ENCODE results near the gene RAB23. TPM values are rescaled to one million over a fixed set of nuclear protein-coding genes. Genes with fewer than 3 reads are reported as not detected.

Gene RAB23
- total RNA-seq (2014; rRNA removed; shearing (Covaris generic)): 3.5 and 4.9 TPM in 2 replicates
- total RNA-seq (2022): 2.9 and 4.1 TPM in 2 replicates
- Bru-seq, nascent RNA: percentile 51 among the genes with signal in this experiment
- BruChase-seq, experiment 1, labeled RNA remaining after a 6-hour chase: percentile 51 among the genes with signal in this experiment
- percentile 58 among the genes with signal in this experiment for BruChase-seq, experiment 2, labeled RNA remaining after a 2-hour chase
- long read RNA-seq, full-length matches to known transcripts: 15 of 18 reads
- long read RNA-seq, partial matches to known transcripts: 0 of 18 reads
- long read RNA-seq, other reads (novel, unspliced or antisense): 3 of 18 reads

GRCh38 chr6:57221936-57222742, at the start of gene RAB23:
Gene RAB23 (minus strand): TSS chr6:57222307. CDS start chr6:57210380, 11,927 bp downstream.
- Histone ChIP-seq H3K79me2 (ENCODE audit: insufficient read depth, low read depth, low read length) (peaks cover 13% of the 10 kb centered on the region; the same call in 1 of the 2 replicates), H3K4me2 (ENCODE audit: low read length) (peak within 1 kb of the TSS; percentile 89), H2AFZ (ENCODE audit: low read length) (peak within 1 kb of the TSS; percentile 98), H3K4me1 (ENCODE audit: insufficient read depth, low read length, poor library complexity, severe bottlenecking) (peaks cover 15% of the 10 kb centered on the region), H3K4me3 (ENCODE audit: low read depth, low read length, poor library complexity, severe bottlenecking) (peak within 1 kb of the TSS; percentile 87), H3K27ac (ENCODE audit: low read depth, low read length, poor library complexity, severe bottlenecking) (peak within 1 kb of the TSS; percentile 53), H3K9me2 (ENCODE audit: insufficient read depth, low read length) (no peaks in the 10 kb centered on the region), H4K20me1 (ENCODE audit: insufficient read depth, low read length) (0 out of 2 replicates have a peak, but pooled peaks cover 8% of the 10 kb centered on the region), H3K36me3 (ENCODE audit: insufficient read depth, low read length) (no peaks in the 10 kb centered on the region; the same call in 1 of the 2 replicates), H3K9me3 (ENCODE audit: low read length) (0 out of 2 replicates have a peak, but pooled peaks cover 6% of the 10 kb centered on the region)
- ChIA-PET CTCF (ENCODE audit: unreplicated experiment) (no interaction called here), POLR2A (interaction anchor here (0.6 to 1.4 kb wide), 3 partner anchors 12 to 73 kb away, joined by 3 to 6 read pairs (median 5); no protein-coding TSS in a partner anchor)
- intact Hi-C loops (cut with micrococcal nuclease; ENCODE audit: unreplicated experiment): loop anchor here (1.0 to 2.0 kb wide), 4 partner anchors 50 to 267 kb away; partner anchors contain the start of genes BAG2, BEND6 and PRIM2
- DNase-seq (ENCODE audit: low spot score): peak; percentile 85
- BruUV-seq (replicated peaks): no TSS peak
- TF ChIP-seq CTCF (conservative IDR thresholded peaks at IDR 0.05; ENCODE audit: low read length): 0 out of 2 replicates have a peak, but pooled peaks have one; percentile 6
- TF ChIP-seq EZH2phosphoT487 (IDR thresholded peaks at IDR 0.05; ENCODE audit: borderline replicate concordance, low read depth, low read length): no peak

GRCh38 chr6:57268294-57268640, 46.2 kb upstream of the RAB23 start:
- H3K4me3 ChIP-seq (ENCODE audit: low read depth, low read length, poor library complexity, severe bottlenecking): no peak overlapping the region

More at GRCh38 chr6:57268294-57268640, 46.2 kb upstream of the RAB23 start:
- Histone ChIP-seq H2AFZ (ENCODE audit: low read length) (no peak overlapping the region), H3K9me3 (ENCODE audit: low read length) (no peaks in the 10 kb centered on the region), H3K27ac (ENCODE audit: low read depth, low read length, poor library complexity, severe bottlenecking) (no peak overlapping the region), H4K20me1 (ENCODE audit: insufficient read depth, low read length) (no peaks in the 10 kb centered on the region), H3K36me3 (ENCODE audit: insufficient read depth, low read length) (no peaks in the 10 kb centered on the region), H3K4me1 (ENCODE audit: insufficient read depth, low read length, poor library complexity, severe bottlenecking) (no peaks in the 10 kb centered on the region), H3K9me2 (ENCODE audit: insufficient read depth, low read length) (no peaks in the 10 kb centered on the region), H3K79me2 (ENCODE audit: insufficient read depth, low read depth, low read length) (no peaks in the 10 kb centered on the region), H3K4me2 (ENCODE audit: low read length) (no peak overlapping the region)
- DNase-seq (ENCODE audit: low spot score): no peak
- BruUV-seq (replicated peaks): no TSS peak
- TF ChIP-seq CTCF (conservative IDR thresholded peaks at IDR 0.05; ENCODE audit: low read length) (peak; percentile 36; the same call in 1 of the 2 replicates), EZH2phosphoT487 (IDR thresholded peaks at IDR 0.05; ENCODE audit: borderline replicate concordance, low read depth, low read length) (no peak)
- ChIA-PET CTCF (ENCODE audit: unreplicated experiment) (no interaction called here), POLR2A (interaction anchor here (0.6 kb wide), 2 partner anchors 22 to 182 kb away, joined by 3 read pairs; no protein-coding TSS in a partner anchor)
- intact Hi-C loops (cut with micrococcal nuclease; ENCODE audit: unreplicated experiment): loop anchor here (1.0 kb wide), 1 partner anchor 48 kb away; no protein-coding TSS in a partner anchor
